M059J (cell line): ENCODE results near the gene HSD17B14. TPM values are rescaled to one million over a fixed set of nuclear protein-coding genes. Genes with fewer than 3 reads are reported as not detected.
A peak's percentile ranks its signal among the peaks of the same experiment; 100 is the strongest.
"Not testable (repeated sequence)": the region's sequence is repeated elsewhere in the genome, so short reads cannot be mapped to it uniquely, and the experiment has no call there.

Experiments
- DNase-seq: peaks from one replicate; pipeline ENCODE4 v3.0.0-alpha.2; 2012; ENCODE audit warnings: low read depth
- total RNA-seq: library from RNA; depleted of rRNA; stranded (reverse); fragments of >200 nt; shearing (Covaris generic); gene quantifications from 2 replicates; pipeline ENCODE4 v1.2.3, GENCODE V29; 2014

Gene HSD17B14
- total RNA-seq, 1 experiment from 2014 or later = 20.9 TPM

- DNase-seq = no peak
Measured at GRCh38 chr19:48867746-48868113, 31.4 kb upstream of the HSD17B14 start.

- DNase-seq = no peak
Measured at GRCh38 chr19:48867123-48867745, 30.9 kb upstream of the HSD17B14 start.

DNA sequence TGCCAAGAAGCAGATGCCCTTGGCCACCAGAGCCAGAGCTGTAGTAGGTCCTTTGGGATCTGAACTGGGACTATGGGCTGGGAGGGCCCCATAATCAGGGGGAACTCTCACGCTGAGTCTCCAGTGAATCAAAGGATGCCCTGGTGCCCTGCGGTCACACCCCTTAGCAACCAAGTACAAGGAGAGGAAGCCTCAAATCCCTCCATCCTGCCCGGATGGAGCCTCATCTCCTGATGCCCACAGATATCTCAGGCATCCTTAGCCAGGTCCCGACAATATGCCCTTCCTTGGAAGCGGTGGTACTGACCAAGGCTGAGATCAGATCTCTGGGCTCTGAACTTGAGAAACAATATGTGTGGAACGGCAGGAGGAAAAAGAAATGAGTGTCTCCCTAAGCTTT lies 30.4 kb upstream of the HSD17B14 start:
- DNase-seq = no peak

DNA sequence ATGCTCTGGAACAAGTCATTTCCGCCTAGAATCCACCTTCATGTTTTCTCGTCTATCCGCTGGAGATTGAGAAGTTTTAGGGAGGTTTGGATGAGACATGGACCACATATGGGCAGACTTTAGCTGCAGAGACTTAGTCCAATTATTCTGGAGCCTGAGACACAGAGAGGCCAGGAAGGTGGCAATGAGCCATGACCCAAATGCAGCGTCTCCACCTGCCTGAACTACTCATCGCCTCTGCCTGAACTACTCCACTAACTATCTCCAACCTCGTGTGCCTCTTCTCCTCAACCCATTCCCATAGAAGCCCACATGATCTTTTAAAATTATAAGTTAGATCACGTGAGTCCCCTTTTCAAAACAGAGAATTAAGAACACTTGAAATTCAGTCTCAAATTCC lies 26.5 kb upstream of the HSD17B14 start:
- no peak for DNase-seq

GRCh38 chr19:48861313-48861712 lies 25.0 kb upstream of the HSD17B14 start:
- no peak for DNase-seq

DNA sequence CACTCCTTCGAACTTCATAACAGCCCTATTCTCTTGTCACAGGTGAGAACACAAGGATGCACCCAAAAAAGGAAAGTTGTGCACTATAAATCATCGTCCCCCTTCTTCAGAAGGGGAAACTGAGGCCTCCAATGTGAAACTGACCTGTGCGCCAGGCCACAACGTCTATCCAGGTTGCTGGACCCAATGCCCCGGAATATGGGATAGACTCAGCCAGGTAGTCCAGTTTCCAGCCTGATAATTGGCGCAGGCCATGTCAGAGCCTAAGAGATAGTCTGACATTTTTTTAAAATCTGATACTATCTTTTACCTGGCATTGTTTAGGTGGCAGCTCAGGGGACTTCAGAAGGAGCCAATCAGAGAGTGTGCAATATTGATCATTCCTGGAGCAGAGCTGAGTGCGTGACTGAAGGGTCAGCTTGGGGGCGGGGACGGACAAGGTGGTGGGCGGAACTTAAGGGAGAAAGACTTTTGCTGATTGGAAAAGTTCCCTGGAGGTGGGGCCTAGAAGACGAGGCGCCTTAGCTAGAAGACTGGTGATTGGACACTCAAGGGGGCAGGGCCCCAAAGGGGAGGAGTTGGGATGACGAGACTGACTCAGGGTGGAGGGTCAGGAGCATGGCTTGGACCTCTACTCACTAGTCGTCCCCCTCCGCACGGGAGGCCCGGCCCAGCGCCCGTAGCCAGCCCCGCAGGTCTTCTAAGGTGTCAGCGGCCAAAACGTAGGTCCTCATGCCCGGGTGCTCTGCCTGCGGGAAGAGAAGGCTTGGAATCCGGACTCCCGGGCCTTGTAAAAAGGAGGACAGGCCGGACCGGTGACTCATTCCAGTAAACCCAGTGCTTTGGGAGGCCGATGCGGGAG lies 23.7 kb upstream of the HSD17B14 start:
- DNase-seq = no peak

DNA sequence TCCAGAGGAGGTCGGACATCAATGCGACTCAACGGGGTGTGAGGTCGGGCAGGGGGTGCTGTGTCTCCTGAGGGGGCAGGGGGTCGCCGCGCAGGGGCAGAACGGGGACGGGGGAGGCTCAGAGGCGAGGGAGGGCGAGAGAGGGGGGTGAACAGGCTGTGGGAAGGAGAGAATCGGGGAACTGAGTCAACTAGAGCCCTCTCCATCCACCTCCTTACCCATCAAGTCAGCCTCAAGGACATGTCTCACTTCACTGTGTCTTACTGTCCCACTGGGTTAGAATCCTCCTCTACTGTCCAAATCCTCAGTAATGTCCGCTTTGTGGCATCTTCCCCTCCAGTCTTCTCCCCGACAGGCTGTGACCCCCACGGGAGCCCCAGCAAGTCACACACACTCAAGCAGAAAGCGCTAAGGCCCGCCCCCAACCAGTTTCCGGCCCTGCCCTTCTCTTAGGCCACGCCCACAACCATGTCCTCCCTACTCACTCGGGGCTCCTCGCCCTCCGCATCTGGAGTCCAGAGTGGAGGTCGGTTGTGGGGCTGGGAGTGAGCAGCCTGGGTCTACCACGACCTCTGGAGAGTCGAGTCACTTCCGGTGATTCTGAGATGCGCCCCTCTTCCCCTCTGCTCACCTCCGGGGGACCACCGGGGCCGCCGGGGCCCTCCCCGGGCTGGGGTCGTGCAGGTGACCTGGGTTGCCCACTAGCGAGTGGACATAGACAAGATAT lies 22.9 kb upstream of the HSD17B14 start:
- DNase-seq = no peak

DNA sequence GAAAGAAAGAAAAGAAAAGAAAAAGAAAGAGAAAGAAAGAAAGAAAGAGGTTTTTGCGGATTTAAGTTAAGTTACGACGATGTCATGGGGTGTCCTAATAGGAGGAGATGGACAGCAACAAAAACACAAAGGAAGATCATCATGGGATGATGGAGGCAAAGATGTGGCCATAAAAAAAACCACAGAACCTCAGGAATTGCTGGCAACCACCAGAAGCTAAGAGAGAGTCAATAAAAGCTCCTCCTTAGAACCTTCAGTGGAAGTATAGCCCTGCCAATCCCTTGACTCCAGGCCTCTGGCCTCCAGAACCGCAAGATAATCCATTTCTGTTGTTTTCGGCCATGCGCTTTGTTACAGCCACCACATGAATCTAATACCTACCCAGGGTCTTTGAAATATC lies 20.6 kb upstream of the HSD17B14 start:
- peak; percentile 67 for DNase-seq

GRCh38 chr19:48854103-48854502 lies 17.8 kb upstream of the HSD17B14 start:
- no peak for DNase-seq

GRCh38 chr19:48853483-48853882 lies 17.2 kb upstream of the HSD17B14 start:
- DNase-seq = no peak

GRCh38 chr19:48852292-48852691 lies 16.0 kb upstream of the HSD17B14 start:
- no peak for DNase-seq

DNA sequence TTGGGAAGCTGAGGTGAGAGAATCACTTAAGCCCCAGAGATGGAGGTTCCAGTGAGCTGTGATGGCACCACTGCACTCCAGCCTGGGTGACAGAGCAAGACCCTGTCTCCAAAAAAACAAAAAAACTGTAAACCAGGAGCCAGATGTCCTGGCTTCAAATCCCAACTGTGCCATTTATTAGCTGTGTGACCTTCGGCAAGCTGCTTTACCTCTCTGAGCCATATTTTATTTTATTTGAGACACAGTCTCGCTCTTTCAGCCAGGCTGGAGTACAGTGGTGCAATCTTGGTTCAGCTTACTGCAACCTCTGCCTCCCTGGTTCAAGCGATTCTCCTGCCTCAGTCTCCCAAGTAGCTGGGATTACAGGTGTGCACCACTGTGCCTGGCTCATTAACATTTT lies 10.4 kb upstream of the HSD17B14 start:
- DNase-seq = not testable (repeated sequence)

- no peak for DNase-seq
Measured at GRCh38 chr19:48845384-48845783, 9.1 kb upstream of the HSD17B14 start.

DNA sequence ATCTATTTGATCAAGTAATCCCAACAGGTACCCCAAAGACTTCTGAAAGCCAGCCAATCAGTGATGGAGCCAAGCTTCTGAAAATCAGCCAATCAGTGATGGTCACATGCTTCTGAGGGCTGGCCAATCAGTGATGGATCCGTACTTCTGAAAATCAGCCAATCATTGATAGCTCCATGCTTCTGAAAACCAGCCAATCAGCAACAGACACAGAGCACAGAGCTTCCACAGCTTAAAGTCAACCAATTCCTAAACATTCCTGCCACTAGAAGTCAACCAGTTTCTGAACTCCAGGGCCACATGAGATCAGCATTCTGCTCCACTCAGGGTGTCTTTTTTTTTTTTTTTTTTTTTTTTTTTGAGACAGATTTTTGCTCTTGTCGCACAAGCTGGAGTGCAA lies 8.2 kb upstream of the HSD17B14 start:
- DNase-seq = peak; percentile 62

GRCh38 chr19:48842789-48843162 lies 6.5 kb upstream of the HSD17B14 start:
- DNase-seq = peak; percentile 50

- DNase-seq = no peak
Measured at GRCh38 chr19:48841571-48841970, 5.3 kb upstream of the HSD17B14 start.

GRCh38 chr19:48841047-48841446 lies 4.8 kb upstream of the HSD17B14 start:
- DNase-seq = no peak

DNA sequence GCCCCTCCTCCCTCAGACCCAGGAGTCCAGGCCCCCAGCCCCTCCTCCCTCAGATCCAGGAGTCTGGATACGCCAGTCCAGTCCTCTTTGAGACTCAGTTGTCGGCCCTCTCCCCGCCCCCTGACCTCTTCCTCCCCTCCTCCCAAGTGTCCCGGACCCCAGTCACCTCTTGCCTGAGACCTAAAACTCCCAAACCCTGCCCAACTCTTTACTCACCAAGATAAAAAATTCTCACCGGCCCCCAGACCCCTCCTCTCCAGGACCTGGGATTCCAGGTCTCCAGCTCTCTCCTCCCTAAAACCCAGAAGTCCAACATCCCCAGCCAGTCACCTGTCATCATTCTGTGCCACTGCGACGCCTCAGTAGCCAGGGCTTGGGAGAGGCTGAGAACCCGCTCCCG lies 1.4 kb upstream of the HSD17B14 start:
- no peak for DNase-seq

GRCh38 chr19:48837051-48837524 lies 797 bp upstream of the HSD17B14 start:
- peak; percentile 93 for DNase-seq

DNA sequence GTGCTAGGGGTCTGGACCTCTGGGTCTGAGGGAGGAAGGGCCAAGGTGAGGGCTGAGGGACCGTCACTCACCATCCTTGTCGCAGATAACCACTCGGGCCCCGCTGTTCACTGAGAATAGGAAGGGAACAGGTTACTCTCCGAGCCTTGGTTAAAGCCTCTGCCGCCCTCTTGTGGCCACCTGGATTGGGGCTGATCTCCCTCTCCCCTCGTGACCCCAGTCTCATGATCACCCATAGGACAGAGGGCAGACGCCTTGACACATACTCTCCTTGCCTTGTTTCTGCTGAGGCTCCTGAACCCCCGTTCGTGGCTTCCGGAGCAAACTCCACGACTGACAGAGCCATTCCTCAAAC lies 580 bp downstream of the HSD17B14 start:
- DNase-seq = peak; percentile 91

DNA sequence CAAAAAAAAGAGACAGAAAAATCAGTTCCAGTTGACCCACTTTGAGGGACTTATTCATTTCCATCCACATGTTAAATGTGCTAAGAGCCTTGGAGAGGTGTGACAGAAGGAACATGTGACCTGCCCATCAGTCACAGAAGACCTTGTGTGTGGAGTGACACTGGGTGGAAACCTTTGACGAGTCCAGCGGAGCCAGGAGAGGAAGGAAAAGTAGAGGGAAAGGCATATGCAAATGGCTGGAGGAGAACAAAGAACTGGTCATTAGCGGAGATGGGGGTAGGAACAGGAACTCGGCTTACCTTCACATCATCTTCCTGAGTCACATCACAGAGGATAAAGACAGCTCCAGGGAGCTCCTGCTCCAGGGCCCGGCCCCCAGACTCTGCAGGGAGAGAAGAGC lies 2.3 kb downstream of the HSD17B14 start:
- DNase-seq = peak; percentile 8

- DNase-seq = no peak
Measured at GRCh38 chr19:48833049-48833448, 3.2 kb downstream of the HSD17B14 start.

DNA sequence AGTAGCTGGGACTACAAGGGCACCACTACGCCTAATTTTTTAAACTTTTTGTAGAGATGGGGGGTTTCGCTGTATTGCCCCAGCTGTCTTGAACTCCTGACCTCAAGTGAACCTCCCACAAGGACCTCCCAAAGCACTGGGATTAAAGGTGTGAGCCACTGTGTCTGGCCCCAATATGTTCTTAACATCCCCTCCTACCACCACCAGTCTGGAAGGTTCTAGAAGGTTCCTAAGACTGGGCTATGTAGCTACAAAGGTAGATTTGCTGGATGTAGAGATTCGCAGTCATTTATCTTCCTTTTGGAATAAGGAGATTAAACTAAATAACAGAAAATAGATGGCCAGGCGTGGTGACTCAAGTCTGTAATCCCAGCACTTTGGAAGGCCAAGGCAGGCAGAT lies 5.3 kb downstream of the HSD17B14 start:
- no peak for DNase-seq
